NCI-H2107 treated with DMSO at 0.1 percent for 48 hours (cell line): ENCODE measurements around the gene SSU72.

Experiments
- DNase-seq: peaks from one replicate; lab custom pipeline; 2025; ENCODE audit not compliant: unreplicated experiment; lab: John Stamatoyannopoulos, UW

The SSU72 gene

GRCh38 chr1:1574721-1575537 is at the start of gene SSU72:
Gene SSU72 (minus strand): TSS chr1:1574863. CDS start chr1:1574557, 306 bp downstream.
- DNase-seq = no peak

GRCh38 chr1:1623631-1624442 is 49.2 kb upstream of the SSU72 start:
- no peak for DNase-seq

GRCh38 chr1:1623181-1623630 is 48.5 kb upstream of the SSU72 start:
- no peak for DNase-seq

- no peak for DNase-seq
These were observed 48.1 kb upstream of the SSU72 start for GRCh38 chr1:1622788-1623094.

- DNase-seq = no peak
These were observed 47.5 kb upstream of the SSU72 start for GRCh38 chr1:1622010-1622787.

- no peak for DNase-seq
These were observed 46.7 kb upstream of the SSU72 start for GRCh38 chr1:1621173-1622009.

- DNase-seq = no peak
These were observed 45.9 kb upstream of the SSU72 start for GRCh38 chr1:1620433-1621139.

GRCh38 chr1:1619917-1620361 is 45.3 kb upstream of the SSU72 start:
- DNase-seq = no peak

- DNase-seq = no peak
These were observed 43.9 kb upstream of the SSU72 start for GRCh38 chr1:1618396-1619068.

GRCh38 chr1:1617925-1618324 is 43.3 kb upstream of the SSU72 start:
- no peak for DNase-seq

- DNase-seq = no peak
These were observed 42.9 kb upstream of the SSU72 start for GRCh38 chr1:1617516-1617915.

GRCh38 chr1:1616838-1617237 is 42.2 kb upstream of the SSU72 start:
- no peak for DNase-seq

- no peak for DNase-seq
These were observed 41.6 kb upstream of the SSU72 start for GRCh38 chr1:1616045-1616790.

GRCh38 chr1:1615256-1616044 is 40.8 kb upstream of the SSU72 start, which contains the start of gene MIB2:
Gene MIB2 (plus strand): TSS chr1:1615500. CDS start chr1:1623453, 7,953 bp downstream.
- no peak for DNase-seq

- DNase-seq = no peak
These were observed 40.2 kb upstream of the SSU72 start for GRCh38 chr1:1614954-1615255.

- no peak for DNase-seq
These were observed 39.7 kb upstream of the SSU72 start for GRCh38 chr1:1614204-1614953.

GRCh38 chr1:1613509-1614082 is 38.9 kb upstream of the SSU72 start:
- no peak for DNase-seq
